Pons (tissue), 1 donor: ENCODE results near the gene MDP1.
"Not testable (repeated sequence)": the region's sequence is repeated elsewhere in the genome, so short reads cannot be mapped to it uniquely, and the experiment has no call there.

Experiments used
- DNase-seq: peaks from one replicate; pipeline ENCODE4 v3.0.0-alpha.2; 2016; ENCODE audit warnings: low spot score

The MDP1 gene

GRCh38 chr14:24231263-24232120 lies 15.6 kb upstream of the MDP1 start:
- no peak for DNase-seq

- no peak for DNase-seq
Observed at GRCh38 chr14:24228902-24229301, 13.0 kb upstream of the MDP1 start.

- DNase-seq: no peak
Observed at GRCh38 chr14:24226473-24226872, 10.6 kb upstream of the MDP1 start.

GRCh38 chr14:24224618-24225071 lies 8.8 kb upstream of the MDP1 start:
- DNase-seq: no peak

- DNase-seq: not testable (repeated sequence)
Observed at GRCh38 chr14:24222987-24223386, 7.1 kb upstream of the MDP1 start.

GRCh38 chr14:24219521-24219920 lies 3.7 kb upstream of the MDP1 start:
- no peak for DNase-seq

GRCh38 chr14:24219080-24219479 lies 3.2 kb upstream of the MDP1 start:
- DNase-seq: no peak

GRCh38 chr14:24216876-24217275 lies 1.0 kb upstream of the MDP1 start:
- not testable (repeated sequence) for DNase-seq

GRCh38 chr14:24216345-24216699 lies 456 bp upstream of the MDP1 start:
- DNase-seq: no peak

GRCh38 chr14:24213866-24214662 lies 1.8 kb downstream of the MDP1 start:
- DNase-seq: no peak

GRCh38 chr14:24212924-24213865 lies 2.7 kb downstream of the MDP1 start, which contains the start of gene CHMP4A:
Gene CHMP4A (minus strand): TSS chr14:24213488. CDS start chr14:24213439, 49 bp downstream.
- DNase-seq: peak; percentile 92

- no peak for DNase-seq
Observed at GRCh38 chr14:24211311-24211710, 4.6 kb downstream of the MDP1 start.

- DNase-seq: no peak
Observed at GRCh38 chr14:24207625-24208024, 8.2 kb downstream of the MDP1 start.

- no peak for DNase-seq
Observed at GRCh38 chr14:24207104-24207551, 8.7 kb downstream of the MDP1 start.

- DNase-seq: no peak
Observed at GRCh38 chr14:24206260-24207103, 9.4 kb downstream of the MDP1 start.

GRCh38 chr14:24204163-24205146 lies 11.4 kb downstream of the MDP1 start:
- no peak for DNase-seq

- not testable (repeated sequence) for DNase-seq
Observed at GRCh38 chr14:24203249-24203886, 12.5 kb downstream of the MDP1 start.

- DNase-seq: not testable (repeated sequence)
Observed at GRCh38 chr14:24202538-24202937, 13.3 kb downstream of the MDP1 start.
